Vagina (tissue), 2 donors: ENCODE measurements around the gene ZP4.

Experiments used
- POLR2A ChIP-seq, 2 donors: fragments of 450-650 bp; IDR thresholded peaks; one replicate each; pipeline ENCODE4 v1.6.1; 2017; ENCODE audit warnings: antibody characterized with exemption in 2 of 2, mild to moderate bottlenecking in 2 of 2, moderate library complexity in 2 of 2
- TF ChIP-seq, protein P1 (sequence below), 3 experiments: fragments of 450-650 bp in 2 of 3; fragments of 200-600 bp in 1 of 3; sonication (generic) in 1 of 3; IDR thresholded peaks; one replicate each; pipeline ENCODE4 v1.5.1; 2017 to 2019; ENCODE audit warnings: antibody characterized with exemption in 3 of 3, mild to moderate bottlenecking in 2 of 3, moderate library complexity in 2 of 3

DNA sequence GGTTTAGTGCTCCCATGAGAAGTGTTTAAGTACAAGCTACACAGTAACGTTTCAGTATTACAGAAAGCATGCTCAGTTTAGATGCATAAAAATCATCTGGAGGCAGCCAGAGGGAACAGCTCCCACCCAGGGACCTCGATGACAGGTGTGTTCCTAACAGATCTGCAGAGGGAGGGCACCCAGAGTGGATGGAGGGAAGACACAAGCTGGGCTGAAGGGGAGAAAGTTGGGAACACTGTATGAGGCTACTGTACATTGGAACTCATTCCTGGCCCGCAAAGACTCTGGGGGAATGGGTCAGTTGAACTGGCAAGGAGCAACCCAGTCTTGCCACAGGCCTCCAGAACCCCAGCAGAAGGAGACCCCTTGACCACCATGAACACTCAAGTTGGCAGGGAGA is 52.4 kb downstream of the ZP4 start:
- no peak for TF ChIP-seq POLR2A (IDR thresholded peaks at IDR 0.05)
- TF ChIP-seq, protein P1, sequence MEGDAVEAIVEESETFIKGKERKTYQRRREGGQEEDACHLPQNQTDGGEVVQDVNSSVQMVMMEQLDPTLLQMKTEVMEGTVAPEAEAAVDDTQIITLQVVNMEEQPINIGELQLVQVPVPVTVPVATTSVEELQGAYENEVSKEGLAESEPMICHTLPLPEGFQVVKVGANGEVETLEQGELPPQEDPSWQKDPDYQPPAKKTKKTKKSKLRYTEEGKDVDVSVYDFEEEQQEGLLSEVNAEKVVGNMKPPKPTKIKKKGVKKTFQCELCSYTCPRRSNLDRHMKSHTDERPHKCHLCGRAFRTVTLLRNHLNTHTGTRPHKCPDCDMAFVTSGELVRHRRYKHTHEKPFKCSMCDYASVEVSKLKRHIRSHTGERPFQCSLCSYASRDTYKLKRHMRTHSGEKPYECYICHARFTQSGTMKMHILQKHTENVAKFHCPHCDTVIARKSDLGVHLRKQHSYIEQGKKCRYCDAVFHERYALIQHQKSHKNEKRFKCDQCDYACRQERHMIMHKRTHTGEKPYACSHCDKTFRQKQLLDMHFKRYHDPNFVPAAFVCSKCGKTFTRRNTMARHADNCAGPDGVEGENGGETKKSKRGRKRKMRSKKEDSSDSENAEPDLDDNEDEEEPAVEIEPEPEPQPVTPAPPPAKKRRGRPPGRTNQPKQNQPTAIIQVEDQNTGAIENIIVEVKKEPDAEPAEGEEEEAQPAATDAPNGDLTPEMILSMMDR (IDR thresholded peaks at IDR 0.05) = no peak
